Non-pigmented ciliary epithelial cell (primary cell): ENCODE data around the gene BCAR1.
"Not testable (repeated sequence)": the region's sequence is repeated elsewhere in the genome, so short reads cannot be mapped to it uniquely, and the experiment has no call there.

Experiments used
- DNase-seq: peaks from one replicate; pipeline ENCODE4 v3.0.0-alpha.2; 2010; ENCODE audit warnings: low read depth

Gene BCAR1, protein sequence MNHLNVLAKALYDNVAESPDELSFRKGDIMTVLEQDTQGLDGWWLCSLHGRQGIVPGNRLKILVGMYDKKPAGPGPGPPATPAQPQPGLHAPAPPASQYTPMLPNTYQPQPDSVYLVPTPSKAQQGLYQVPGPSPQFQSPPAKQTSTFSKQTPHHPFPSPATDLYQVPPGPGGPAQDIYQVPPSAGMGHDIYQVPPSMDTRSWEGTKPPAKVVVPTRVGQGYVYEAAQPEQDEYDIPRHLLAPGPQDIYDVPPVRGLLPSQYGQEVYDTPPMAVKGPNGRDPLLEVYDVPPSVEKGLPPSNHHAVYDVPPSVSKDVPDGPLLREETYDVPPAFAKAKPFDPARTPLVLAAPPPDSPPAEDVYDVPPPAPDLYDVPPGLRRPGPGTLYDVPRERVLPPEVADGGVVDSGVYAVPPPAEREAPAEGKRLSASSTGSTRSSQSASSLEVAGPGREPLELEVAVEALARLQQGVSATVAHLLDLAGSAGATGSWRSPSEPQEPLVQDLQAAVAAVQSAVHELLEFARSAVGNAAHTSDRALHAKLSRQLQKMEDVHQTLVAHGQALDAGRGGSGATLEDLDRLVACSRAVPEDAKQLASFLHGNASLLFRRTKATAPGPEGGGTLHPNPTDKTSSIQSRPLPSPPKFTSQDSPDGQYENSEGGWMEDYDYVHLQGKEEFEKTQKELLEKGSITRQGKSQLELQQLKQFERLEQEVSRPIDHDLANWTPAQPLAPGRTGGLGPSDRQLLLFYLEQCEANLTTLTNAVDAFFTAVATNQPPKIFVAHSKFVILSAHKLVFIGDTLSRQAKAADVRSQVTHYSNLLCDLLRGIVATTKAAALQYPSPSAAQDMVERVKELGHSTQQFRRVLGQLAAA

DNA sequence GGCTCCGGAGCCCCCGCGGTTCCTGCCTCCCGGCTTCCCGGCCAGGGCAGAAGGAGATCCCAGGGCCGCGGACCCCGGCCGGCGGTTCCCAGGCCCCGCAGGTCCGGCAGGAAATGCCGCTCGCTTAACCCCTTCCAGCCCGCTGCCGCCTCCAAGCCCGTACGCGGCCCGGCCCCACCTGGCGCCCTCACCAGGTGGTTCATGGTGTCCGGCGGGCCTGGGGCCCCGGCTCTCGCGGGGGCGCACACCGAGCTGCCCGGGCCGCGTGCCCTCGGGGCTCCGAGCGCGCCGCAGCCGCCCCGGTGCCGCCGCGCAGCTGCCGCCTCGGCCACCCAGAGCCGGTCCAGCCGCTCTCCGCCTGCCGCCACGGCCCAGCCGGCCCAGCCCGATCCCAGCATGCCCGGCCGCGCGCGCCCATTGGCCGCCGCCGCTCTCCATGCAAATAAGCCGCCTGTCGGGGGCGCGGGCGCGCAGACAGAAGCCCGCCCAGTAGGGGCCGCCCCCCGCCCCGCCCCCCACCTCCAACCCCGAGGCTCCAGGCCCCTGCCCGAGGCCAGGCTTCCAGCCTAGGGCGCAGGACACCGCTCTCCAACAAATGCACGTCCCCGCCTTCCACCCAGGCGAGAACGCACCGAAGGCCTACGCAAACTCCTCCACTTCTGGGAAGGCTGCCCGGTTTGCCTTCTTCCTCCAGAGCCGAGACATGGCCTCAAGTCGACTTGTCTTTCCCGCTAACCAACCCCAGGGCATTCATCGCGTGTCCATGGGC is at the start of gene BCAR1:
Gene BCAR1, minus strand, starts transcription at position 345 of the 769 bp plus-strand sequence. Its CDS starts 142 bp downstream, at position 203.
- peak; percentile 62 for DNase-seq

DNA sequence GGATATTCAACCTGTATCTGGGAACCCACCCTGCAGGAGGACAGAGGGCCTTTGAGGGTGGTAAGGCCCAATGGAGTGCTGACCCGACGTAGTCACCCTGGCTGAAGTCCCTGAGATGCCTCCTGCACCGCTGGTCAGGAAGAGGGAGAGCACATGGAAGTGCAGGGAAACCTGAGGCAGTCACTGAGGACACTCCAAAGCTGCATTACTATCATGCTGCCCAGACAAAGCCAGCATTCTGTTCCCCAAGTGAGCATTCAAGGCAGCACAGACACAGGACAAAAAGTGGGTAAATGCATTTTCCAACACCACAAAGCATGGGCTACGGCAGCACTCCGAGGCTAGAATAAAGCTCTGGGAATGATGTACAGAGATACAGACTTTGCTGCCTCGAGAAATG is 46.8 kb upstream of the BCAR1 start:
- no peak for DNase-seq

GRCh38 chr16:75296606-75297005 is 45.2 kb upstream of the BCAR1 start:
- no peak for DNase-seq

- DNase-seq: no peak
Measured at GRCh38 chr16:75294773-75295459, 43.5 kb upstream of the BCAR1 start.

- no peak for DNase-seq
Measured at GRCh38 chr16:75293772-75294171, 42.3 kb upstream of the BCAR1 start.

GRCh38 chr16:75293173-75293572 is 41.7 kb upstream of the BCAR1 start:
- no peak for DNase-seq

- DNase-seq: no peak
Measured at GRCh38 chr16:75292691-75293090, 41.3 kb upstream of the BCAR1 start.

DNA sequence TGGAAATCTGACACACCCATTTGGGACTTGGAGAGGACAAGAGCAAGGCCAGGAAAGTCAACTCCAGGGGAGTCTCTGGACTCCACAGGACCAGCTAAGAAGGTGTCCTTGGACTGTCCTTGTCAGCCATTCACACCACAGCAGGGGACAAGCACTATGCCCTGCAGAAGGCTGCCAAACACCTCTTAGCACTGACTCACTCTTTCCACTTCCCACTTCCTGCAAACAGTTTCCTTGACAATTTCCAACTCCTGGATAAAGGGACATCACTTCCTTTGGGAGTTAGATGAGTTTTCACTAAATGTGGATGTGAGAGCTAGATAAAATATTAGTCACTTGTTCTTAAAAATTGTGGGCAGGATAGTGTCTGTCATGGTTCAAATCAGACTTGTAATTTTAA is 37.8 kb upstream of the BCAR1 start:
- no peak for DNase-seq

GRCh38 chr16:75288596-75289120 is 37.2 kb upstream of the BCAR1 start:
- no peak for DNase-seq

DNA sequence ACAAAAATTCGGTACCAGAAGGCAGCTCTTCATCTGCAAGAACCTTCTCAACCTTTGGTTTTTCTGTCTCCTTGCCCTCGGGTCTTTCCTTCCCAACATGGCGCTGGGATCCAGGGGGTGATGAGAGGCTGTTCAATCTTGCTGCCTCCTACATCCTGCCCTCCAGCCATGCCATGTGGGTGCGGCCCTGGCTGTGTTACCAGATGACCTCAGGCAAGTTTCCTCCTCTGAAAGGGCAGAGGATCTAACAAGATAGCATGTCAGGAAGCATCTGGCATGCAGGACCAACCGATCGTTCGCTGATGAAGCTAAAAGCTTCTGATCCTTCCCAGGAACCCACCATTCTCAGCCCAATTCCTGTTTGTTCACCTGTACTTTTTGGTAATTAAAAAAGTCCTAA is 36.8 kb upstream of the BCAR1 start:
- DNase-seq: no peak

GRCh38 chr16:75287708-75288107 is 36.3 kb upstream of the BCAR1 start:
- DNase-seq: no peak

DNA sequence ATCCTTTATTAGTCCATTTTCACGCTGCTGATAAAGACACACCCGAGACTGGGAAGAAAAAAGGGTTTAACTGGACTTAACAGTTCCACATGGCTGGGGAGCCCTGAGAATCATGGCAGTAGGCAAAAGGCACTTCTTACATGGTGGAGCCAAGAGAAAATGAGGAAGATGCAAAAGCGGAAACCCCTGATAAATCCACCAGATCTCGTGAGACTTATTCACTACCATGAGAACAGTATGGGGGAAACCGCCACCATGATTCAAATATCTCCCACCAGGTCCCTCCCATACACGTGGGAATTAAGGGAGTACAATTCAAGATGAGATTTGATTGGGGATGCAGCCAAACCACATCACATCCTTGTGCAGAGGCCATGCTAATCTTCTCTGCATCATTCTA is 35.0 kb upstream of the BCAR1 start:
- DNase-seq: no peak

DNA sequence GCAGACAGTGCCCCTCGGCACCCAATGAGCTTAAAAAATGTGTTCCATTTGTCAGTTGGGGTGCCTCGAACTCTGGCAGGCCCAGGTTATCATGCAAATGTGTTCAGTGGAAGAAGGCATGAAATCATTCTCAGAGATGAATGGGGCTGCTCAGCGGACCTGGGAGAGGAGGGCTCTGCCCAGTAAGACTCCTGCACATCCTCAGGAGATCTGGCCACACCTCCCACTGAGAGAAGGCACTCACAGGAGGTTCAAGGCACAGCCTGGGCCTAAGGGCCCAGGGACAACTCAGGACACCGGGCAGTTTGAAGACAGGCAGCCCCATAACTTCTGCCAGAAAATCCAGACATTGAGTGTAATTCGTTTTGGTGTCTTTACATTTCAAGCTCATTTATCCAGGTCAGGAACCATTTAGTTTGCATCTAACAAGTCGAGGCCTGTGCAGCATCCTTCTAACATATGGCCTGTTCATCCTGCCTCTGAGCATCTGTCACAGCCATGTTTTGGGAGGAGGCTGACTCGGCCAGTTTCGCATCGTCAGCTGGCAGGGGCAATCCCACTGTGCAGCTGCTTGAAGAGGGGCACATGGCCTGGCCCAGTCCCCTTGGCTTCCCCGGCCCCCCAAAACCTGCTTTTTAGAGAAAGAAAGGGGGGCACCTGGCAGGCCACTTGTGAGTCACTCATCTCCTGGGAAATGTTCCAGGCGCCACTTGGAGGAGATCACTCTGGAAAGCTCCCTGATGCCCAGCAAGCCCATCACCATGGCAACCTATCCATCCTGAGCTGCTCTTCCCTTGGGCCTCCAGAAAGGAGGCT is 31.2 kb upstream of the BCAR1 start:
- DNase-seq: no peak

DNA sequence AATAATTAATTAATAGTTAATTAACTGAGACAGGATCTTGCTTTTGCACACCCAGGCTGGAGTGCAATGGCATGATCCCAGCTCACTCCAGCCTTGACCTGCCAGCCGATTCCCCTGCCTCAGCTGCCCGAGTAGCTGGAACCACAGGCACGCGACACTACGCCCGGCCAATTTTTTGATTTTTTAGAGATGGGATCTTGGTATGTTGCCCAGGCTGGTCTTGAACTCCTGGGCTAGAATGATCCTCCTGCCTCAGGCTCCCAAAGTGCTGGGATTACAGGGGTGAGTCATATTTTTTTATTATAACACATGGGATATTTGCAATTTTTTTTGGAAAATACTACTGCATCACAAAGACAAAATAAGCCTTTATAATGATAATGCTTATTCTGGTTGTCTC is 30.4 kb upstream of the BCAR1 start:
- no peak for DNase-seq

DNA sequence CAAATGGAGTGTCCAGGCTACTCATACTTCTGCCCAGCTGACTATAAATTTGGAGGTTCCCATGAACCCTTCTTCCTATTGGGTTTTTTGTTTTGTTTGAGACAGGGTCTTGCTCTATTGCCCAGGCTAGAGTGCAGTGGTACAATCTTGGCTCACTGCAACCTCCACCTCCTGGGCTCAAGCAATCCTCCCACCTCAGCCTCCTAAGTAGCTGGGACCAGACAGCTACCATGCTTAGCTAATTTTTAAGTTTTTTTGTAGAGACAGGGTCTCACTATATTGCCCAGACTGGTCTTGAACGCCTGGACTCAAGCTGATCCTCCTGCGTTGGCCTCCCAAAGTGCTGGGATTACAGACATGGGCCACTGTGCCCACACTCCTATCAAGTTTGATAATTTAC is 29.6 kb upstream of the BCAR1 start:
- not testable (repeated sequence) for DNase-seq

DNA sequence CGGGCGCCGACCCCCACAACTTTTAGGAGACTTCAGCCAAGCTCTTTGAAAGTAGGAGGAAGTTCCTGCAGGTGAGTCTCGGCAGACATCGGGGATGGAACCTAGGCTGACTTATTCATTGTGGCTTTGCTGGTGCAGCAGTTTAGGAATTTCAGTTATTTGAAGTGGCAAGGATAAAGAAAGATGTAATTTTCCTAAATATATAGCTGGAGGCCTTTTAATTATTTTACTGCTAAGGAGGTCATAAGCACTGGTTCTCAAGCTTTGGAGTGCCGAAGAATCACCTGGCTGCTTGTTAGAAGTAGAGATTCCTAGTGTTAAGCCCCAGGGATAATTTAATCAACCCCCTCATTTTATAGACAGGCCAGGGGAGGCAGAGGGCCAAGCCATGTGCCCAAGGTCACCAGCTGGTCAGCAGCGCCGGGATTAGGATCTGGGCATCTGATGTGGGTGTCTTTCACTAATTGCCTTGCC is 28.9 kb upstream of the BCAR1 start:
- DNase-seq: no peak

- DNase-seq: no peak
Measured at GRCh38 chr16:75279305-75279704, 27.9 kb upstream of the BCAR1 start.

- no peak for DNase-seq
Measured at GRCh38 chr16:75273054-75273925, 21.9 kb upstream of the BCAR1 start.

DNA sequence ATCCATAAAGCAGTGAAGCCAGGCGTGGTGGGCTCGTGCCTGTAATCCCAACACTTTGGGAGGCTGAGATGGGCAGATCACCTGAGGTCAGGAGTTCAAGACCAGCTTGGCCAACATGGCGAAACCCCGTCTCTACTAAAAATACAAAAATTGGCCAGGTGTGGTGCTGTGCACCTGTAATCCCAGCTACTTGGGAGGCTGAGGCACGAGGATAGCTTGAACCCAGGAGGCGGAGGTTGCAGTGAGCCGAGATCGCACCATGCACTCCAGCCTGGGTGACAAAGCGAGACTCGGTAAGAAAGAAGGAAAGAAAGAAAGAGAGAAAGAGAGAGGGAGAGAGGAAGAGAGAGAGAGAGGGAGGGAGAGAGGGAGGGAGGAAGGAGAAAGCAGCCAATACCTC is 21.2 kb upstream of the BCAR1 start:
- not testable (repeated sequence) for DNase-seq
